Vagina (tissue), 2 donors: Measurements from ENCODE around the gene GLT8D2.

Source experiments
- POLR2A ChIP-seq, 2 donors: fragments of 450-650 bp; IDR thresholded peaks; one replicate each; pipeline ENCODE4 v1.6.1; 2017; ENCODE audit warnings: antibody characterized with exemption in 2 of 2, mild to moderate bottlenecking in 2 of 2, moderate library complexity in 2 of 2
- POLR2AphosphoS5 ChIP-seq, 2 donors: sonication (generic); formaldehyde crosslinking; IDR thresholded peaks; one replicate each; pipeline ENCODE4 v1.9.0; 2017; ENCODE audit warnings: antibody characterized with exemption in 2 of 2, mild to moderate bottlenecking in 2 of 2, low read depth in 1 of 2; ENCODE audit not compliant: insufficient read depth in 1 of 2
- TF ChIP-seq, protein P1 (sequence below), 3 experiments: fragments of 450-650 bp in 2 of 3; fragments of 200-600 bp in 1 of 3; sonication (generic) in 1 of 3; IDR thresholded peaks; one replicate each; pipeline ENCODE4 v1.5.1; 2017 to 2019; ENCODE audit warnings: antibody characterized with exemption in 3 of 3, mild to moderate bottlenecking in 2 of 3, moderate library complexity in 2 of 3

DNA sequence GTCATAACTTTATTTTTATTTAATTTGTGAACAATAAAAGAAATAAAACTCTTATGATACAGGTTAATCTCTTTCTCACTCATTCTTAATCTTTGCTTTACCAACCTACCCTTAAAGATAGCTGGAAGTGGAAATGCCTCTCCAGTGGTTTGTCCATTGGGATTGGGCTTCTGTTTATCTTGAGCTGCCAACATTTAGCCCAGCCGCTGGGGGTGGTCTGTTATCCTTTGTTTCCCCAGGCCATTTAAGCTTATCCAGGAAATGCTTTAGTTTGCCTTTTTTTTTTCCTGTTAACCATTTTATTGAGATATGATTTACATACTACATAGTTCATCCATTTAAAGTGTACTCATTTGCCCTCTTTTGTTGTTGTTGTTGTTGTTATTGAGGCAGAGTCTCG, 76.1 kb downstream of the GLT8D2 start:
- TF ChIP-seq, protein P1, sequence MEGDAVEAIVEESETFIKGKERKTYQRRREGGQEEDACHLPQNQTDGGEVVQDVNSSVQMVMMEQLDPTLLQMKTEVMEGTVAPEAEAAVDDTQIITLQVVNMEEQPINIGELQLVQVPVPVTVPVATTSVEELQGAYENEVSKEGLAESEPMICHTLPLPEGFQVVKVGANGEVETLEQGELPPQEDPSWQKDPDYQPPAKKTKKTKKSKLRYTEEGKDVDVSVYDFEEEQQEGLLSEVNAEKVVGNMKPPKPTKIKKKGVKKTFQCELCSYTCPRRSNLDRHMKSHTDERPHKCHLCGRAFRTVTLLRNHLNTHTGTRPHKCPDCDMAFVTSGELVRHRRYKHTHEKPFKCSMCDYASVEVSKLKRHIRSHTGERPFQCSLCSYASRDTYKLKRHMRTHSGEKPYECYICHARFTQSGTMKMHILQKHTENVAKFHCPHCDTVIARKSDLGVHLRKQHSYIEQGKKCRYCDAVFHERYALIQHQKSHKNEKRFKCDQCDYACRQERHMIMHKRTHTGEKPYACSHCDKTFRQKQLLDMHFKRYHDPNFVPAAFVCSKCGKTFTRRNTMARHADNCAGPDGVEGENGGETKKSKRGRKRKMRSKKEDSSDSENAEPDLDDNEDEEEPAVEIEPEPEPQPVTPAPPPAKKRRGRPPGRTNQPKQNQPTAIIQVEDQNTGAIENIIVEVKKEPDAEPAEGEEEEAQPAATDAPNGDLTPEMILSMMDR (IDR thresholded peaks at IDR 0.05): no peak
- TF ChIP-seq POLR2AphosphoS5 (IDR thresholded peaks at IDR 0.05; ENCODE audit: insufficient read depth in 1 of 2, low read depth in 1 of 2) (no peak), POLR2A (IDR thresholded peaks at IDR 0.05) (no peak)
